Right hindlimb (tissue), 1 donor: ENCODE data around the gene ARHGAP9.
"Not testable (repeated sequence)": the region's sequence is repeated elsewhere in the genome, so short reads cannot be mapped to it uniquely, and the experiment has no call there.

ENCODE experiments used
- DNase-seq: peaks from one replicate; pipeline ENCODE4 v3.0.0-alpha.2; 2018

Gene ARHGAP9

GRCh38 chr12:57431654-57432188 lies 47.9 kb downstream of the ARHGAP9 start:
- DNase-seq, result no peak

GRCh38 chr12:57430931-57431566 lies 48.6 kb downstream of the ARHGAP9 start, which contains the start of gene R3HDM2:
Gene R3HDM2 (minus strand): TSS chr12:57431043. CDS start chr12:57310428, 120,615 bp downstream.
- DNase-seq, result peak; percentile 98

- DNase-seq, result no peak
Measured at GRCh38 chr12:57430112-57430930, 49.3 kb downstream of the ARHGAP9 start.

- no peak for DNase-seq
Measured at GRCh38 chr12:57429473-57430111, 50.1 kb downstream of the ARHGAP9 start.

GRCh38 chr12:57428965-57429364 lies 50.7 kb downstream of the ARHGAP9 start:
- DNase-seq, result no peak

GRCh38 chr12:57426948-57427347 lies 52.7 kb downstream of the ARHGAP9 start:
- not testable (repeated sequence) for DNase-seq
